Common myeloid progenitor, CD34-positive (primary cell): Measurements from ENCODE around the gene PC.

ENCODE experiments used
- CTCF ChIA-PET: fragments of 350-600 bp; sonication (Branson Sonifier 250); formaldehyde crosslinking; loops from one replicate; lab custom pipeline; 2021; ENCODE audit warnings: antibody characterized with exemption; lab: Charles Lee
- POLR2A ChIA-PET: fragments of 350-600 bp; sonication (Branson Sonifier 250); formaldehyde crosslinking; loops from one replicate; lab custom pipeline; 2021; ENCODE audit warnings: antibody characterized with exemption; lab: Charles Lee
- DNase-seq, 3 donors: peaks; one replicate each; pipeline versions ENCODE4 v3.0.0 to v3.0.0-alpha.2; 2013
- H3K27ac ChIP-seq, 2 experiments: 1 replicate in 1 of 2; 2 replicates in 1 of 2; pipeline ENCODE4 v1.7.0; 2013; ENCODE audit warnings: inconsistent platforms in 2 of 2, low read length in 2 of 2, mild to moderate bottlenecking in 2 of 2, low read depth in 1 of 2, moderate library complexity in 1 of 2; ENCODE audit not compliant: severe bottlenecking in 2 of 2, insufficient read depth in 1 of 2, poor library complexity in 1 of 2
- H3K27me3 ChIP-seq, 5 experiments: replicated peaks in 2 of 5; 1 replicate in 3 of 5; 2 replicates in 2 of 5; pipeline versions ENCODE4 v1.6.1 to v1.7.0; 2013; ENCODE audit warnings: low read length in 4 of 5, mild to moderate bottlenecking in 2 of 5, moderate library complexity in 2 of 5, inconsistent platforms in 1 of 5; ENCODE audit not compliant: insufficient read depth in 5 of 5, control insufficient read depth in 4 of 5
- H3K36me3 ChIP-seq, 4 experiments: 1 replicate in 2 of 4; 2 replicates in 2 of 4; pipeline versions ENCODE4 v1.6.1 to v1.7.0; 2013; ENCODE audit warnings: low read length in 3 of 4, control low read depth in 1 of 4, mild to moderate bottlenecking in 1 of 4; ENCODE audit not compliant: control insufficient read depth in 4 of 4, insufficient read depth in 4 of 4
- H3K4me1 ChIP-seq, 4 experiments: 1 replicate in 3 of 4; 2 replicates in 1 of 4; pipeline versions ENCODE4 v1.6.1 to v1.7.1; 2013; ENCODE audit warnings: low read length in 3 of 4, mild to moderate bottlenecking in 3 of 4, control low read depth in 1 of 4, inconsistent platforms in 1 of 4, moderate library complexity in 1 of 4; ENCODE audit not compliant: control insufficient read depth in 4 of 4, insufficient read depth in 4 of 4; ENCODE audit errors: control extremely low read depth in 1 of 4
- H3K4me3 ChIP-seq, 7 experiments: 1 replicate in 4 of 7; 2 replicates in 3 of 7; pipeline versions ENCODE4 v1.5.1 to v1.7.0; 2013; ENCODE audit warnings: mild to moderate bottlenecking in 7 of 7, low read length in 6 of 7, moderate library complexity in 6 of 7, inconsistent platforms in 2 of 7, low read depth in 2 of 7, control low read depth in 1 of 7; ENCODE audit not compliant: insufficient read depth in 4 of 7, control insufficient read depth in 1 of 7; ENCODE audit errors: extremely low read depth in 1 of 7
- H3K9me3 ChIP-seq, 5 experiments: 1 replicate in 4 of 5; 2 replicates in 1 of 5; pipeline versions ENCODE4 v1.6.1 to v1.7.1; 2013; ENCODE audit warnings: low read length in 4 of 5, mild to moderate bottlenecking in 2 of 5, inconsistent platforms in 1 of 5, low read depth in 1 of 5, moderate library complexity in 1 of 5; ENCODE audit not compliant: control insufficient read depth in 4 of 5, insufficient read depth in 2 of 5; ENCODE audit errors: control extremely low read depth in 1 of 5
- WGBS: methylation state at CpG from one replicate; pipeline ENCODE4 v1.1.5; 2013; ENCODE audit not compliant: insufficient coverage; 5-methylcytosine and 5-hydroxymethylcytosine counted together

Gene PC

GRCh38 chr11:66820901-66821300, 137.3 kb downstream of the PC start:
- ChIA-PET POLR2A (no interaction called here), CTCF (interaction anchor here (1.3 to 1.7 kb wide), 2 partner anchors 15 to 19 kb away, joined by 3 read pairs; no protein-coding TSS in a partner anchor)
- Histone ChIP-seq H3K4me3 (no peak overlapping the region), H3K4me1 (no peaks in the 10 kb centered on the region), H3K27me3 (no peaks in the 10 kb centered on the region), H3K36me3 (no peaks in the 10 kb centered on the region), H3K9me3 (no peaks in the 10 kb centered on the region), H3K27ac (no peak overlapping the region)
- no peak for DNase-seq
- 100% methylated on average over 2 of the region's 3 CpGs for WGBS

- no peaks in the 10 kb centered on the region for H3K9me3 ChIP-seq
- no peaks in the 10 kb centered on the region for H3K27me3 ChIP-seq
- 100% methylated on average over 2 of the region's 3 CpGs for WGBS
- H3K36me3 ChIP-seq, result no peaks in the 10 kb centered on the region
- no peaks in the 10 kb centered on the region for H3K4me1 ChIP-seq
- POLR2A ChIA-PET, result no interaction called here
- no peak overlapping the region for H3K4me3 ChIP-seq
- no peak for DNase-seq
- no peak overlapping the region for H3K27ac ChIP-seq
- CTCF ChIA-PET, result interaction anchor here (1.3 kb wide), 1 partner anchor 18 kb away, joined by 3 read pairs; no protein-coding TSS in a partner anchor
These were observed 137.8 kb downstream of the PC start for GRCh38 chr11:66820381-66820780.

- ChIA-PET CTCF (interaction anchor here (1.2 to 1.4 kb wide), 2 partner anchors 11 to 16 kb away, joined by 3 read pairs; no protein-coding TSS in a partner anchor), POLR2A (no interaction called here)
- H3K4me1 ChIP-seq, result no peaks in the 10 kb centered on the region
- 100% methylated on average over 2 of the region's 3 CpGs for WGBS
- no peaks in the 10 kb centered on the region for H3K27me3 ChIP-seq
- no peaks in the 10 kb centered on the region for H3K9me3 ChIP-seq
- no peaks in the 10 kb centered on the region for H3K36me3 ChIP-seq
- H3K4me3 ChIP-seq, result no peak overlapping the region
- no peak overlapping the region for H3K27ac ChIP-seq
- DNase-seq, result no peak
These were observed 139.8 kb downstream of the PC start for GRCh38 chr11:66818231-66818955.

- no peaks in the 10 kb centered on the region for H3K27me3 ChIP-seq
- H3K27ac ChIP-seq, result no peak overlapping the region
- no peaks in the 10 kb centered on the region for H3K36me3 ChIP-seq
- POLR2A ChIA-PET, result no interaction called here
- WGBS, result 71% methylated on average over 1 of the region's 1 CpG
- H3K4me1 ChIP-seq, result no peaks in the 10 kb centered on the region
- H3K9me3 ChIP-seq, result no peaks in the 10 kb centered on the region
- CTCF ChIA-PET, result interaction anchor here (1.1 kb wide), 1 partner anchor 9 kb away, joined by 3 read pairs; no protein-coding TSS in a partner anchor
- DNase-seq, result no peak
- no peak overlapping the region for H3K4me3 ChIP-seq
These were observed 142.5 kb downstream of the PC start for GRCh38 chr11:66815646-66816045.

GRCh38 chr11:66814678-66815077, 143.5 kb downstream of the PC start:
- Histone ChIP-seq H3K4me3 (no peak overlapping the region), H3K36me3 (no peaks in the 10 kb centered on the region), H3K4me1 (no peaks in the 10 kb centered on the region), H3K9me3 (no peaks in the 10 kb centered on the region), H3K27me3 (no peaks in the 10 kb centered on the region), H3K27ac (no peak overlapping the region)
- DNase-seq, result no peak
- ChIA-PET CTCF (interaction anchor here (1.2 to 1.3 kb wide), 2 partner anchors 18 to 120 kb away, joined by 3 read pairs; no protein-coding TSS in a partner anchor), POLR2A (no interaction called here)
- WGBS, result 100% methylated on average over 4 of the region's 5 CpGs

- Histone ChIP-seq H3K36me3 (no peaks in the 10 kb centered on the region), H3K4me1 (no peaks in the 10 kb centered on the region), H3K27me3 (no peaks in the 10 kb centered on the region), H3K9me3 (no peaks in the 10 kb centered on the region), H3K4me3 (no peak overlapping the region), H3K27ac (no peak overlapping the region)
- ChIA-PET POLR2A (no interaction called here), CTCF (interaction anchor here (0.8 to 1.1 kb wide), 2 partner anchors 9 to 46 kb away, joined by 3 to 5 read pairs; no protein-coding TSS in a partner anchor)
- DNase-seq, result no peak
- WGBS, result no CpG with 5 or more reads among the region's 1 CpG
These were observed 147.5 kb downstream of the PC start for GRCh38 chr11:66810576-66811185.

- H3K4me3 ChIP-seq, result no peak overlapping the region
- ChIA-PET POLR2A (no interaction called here), CTCF (no interaction called here)
- no peaks in the 10 kb centered on the region for H3K36me3 ChIP-seq
- no peaks in the 10 kb centered on the region for H3K27me3 ChIP-seq
- no peaks in the 10 kb centered on the region for H3K4me1 ChIP-seq
- no peak overlapping the region for H3K27ac ChIP-seq
- no peaks in the 10 kb centered on the region for H3K9me3 ChIP-seq
- no peak for DNase-seq
- 95% methylated on average over 2 of the region's 3 CpGs for WGBS
These were observed 148.6 kb downstream of the PC start for GRCh38 chr11:66809592-66809991.
